GM12878 (cell line): ENCODE data around the gene SVIL.

Source experiments
- BACH1 ChIP-seq: fragments of 450-650 bp; IDR thresholded peaks from 2 replicates; pipeline ENCODE4 v1.6.1; 2017; ENCODE audit warnings: mild to moderate bottlenecking, borderline replicate concordance
- ESRRA ChIP-seq: IDR thresholded peaks from 2 replicates; pipeline ENCODE4 v1.6.1; 2012; ENCODE audit warnings: mild to moderate bottlenecking, low read length, improper control_type of control experiment
- EZH2 ChIP-seq: IDR thresholded peaks from 2 replicates; pipeline ENCODE4 v1.6.1; 2012; ENCODE audit warnings: low read depth, mild to moderate bottlenecking, control low read depth, inconsistent platforms, low read length, borderline replicate concordance; ENCODE audit not compliant: control insufficient read depth
- MYC ChIP-seq: IDR thresholded peaks from 2 replicates; pipeline ENCODE4 v1.6.1; 2011; ENCODE audit warnings: mild to moderate bottlenecking, low read length, moderate library complexity, inconsistent platforms; ENCODE audit not compliant: insufficient read depth, insufficient replicate concordance, insufficient read length, severe bottlenecking
- NFYB ChIP-seq: IDR thresholded peaks from 2 replicates; pipeline ENCODE4 v1.6.1; 2011; ENCODE audit warnings: low read depth, mild to moderate bottlenecking, low read length, improper control_type of control experiment, moderate library complexity; ENCODE audit not compliant: insufficient read depth
- NR2C1 ChIP-seq: fragments of 450-650 bp; IDR thresholded peaks from 2 replicates; pipeline ENCODE4 v1.6.1; 2017; ENCODE audit warnings: antibody characterized with exemption, mild to moderate bottlenecking, moderate library complexity
- TF ChIP-seq, protein P1 (sequence below): IDR thresholded peaks from 2 replicates; pipeline ENCODE4 v1.6.1; 2012; ENCODE audit warnings: improper control_type of control experiment, low read depth, low read length; ENCODE audit not compliant: insufficient replicate concordance
- TF ChIP-seq, protein P2 (sequence below), 3 experiments: IDR thresholded peaks in 2 of 3; conservative IDR thresholded peaks in 1 of 3; 2 replicates each; pipeline ENCODE4 v1.5.1; 2011; ENCODE audit warnings: low read depth in 3 of 3, low read length in 3 of 3, mild to moderate bottlenecking in 3 of 3, control low read depth in 2 of 3, moderate library complexity in 2 of 3, inconsistent platforms in 1 of 3, mixed read lengths in 1 of 3; ENCODE audit not compliant: control insufficient read depth in 2 of 3, insufficient read depth in 1 of 3; ENCODE audit errors: extremely low read depth in 1 of 3

DNA sequence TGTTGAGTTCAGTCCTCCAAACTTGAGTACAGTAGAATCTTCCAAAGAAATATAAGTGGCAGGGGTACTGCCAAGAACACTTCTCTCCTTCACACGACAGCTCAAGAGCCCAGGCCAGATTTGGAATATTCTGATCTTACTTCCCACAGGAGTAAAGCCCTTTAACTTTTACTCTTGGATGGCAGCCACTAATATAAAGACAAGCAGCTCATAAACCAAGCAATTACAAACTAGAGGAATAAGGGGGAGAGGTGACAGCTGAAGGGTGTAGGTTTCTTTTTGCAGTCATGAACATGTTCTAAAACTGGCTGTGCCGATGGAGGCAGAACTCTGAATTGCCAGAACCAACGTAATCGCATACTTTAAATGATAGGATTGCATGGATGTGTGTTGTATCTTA, 74.8 kb downstream of the SVIL start:
- TF ChIP-seq, protein P1, sequence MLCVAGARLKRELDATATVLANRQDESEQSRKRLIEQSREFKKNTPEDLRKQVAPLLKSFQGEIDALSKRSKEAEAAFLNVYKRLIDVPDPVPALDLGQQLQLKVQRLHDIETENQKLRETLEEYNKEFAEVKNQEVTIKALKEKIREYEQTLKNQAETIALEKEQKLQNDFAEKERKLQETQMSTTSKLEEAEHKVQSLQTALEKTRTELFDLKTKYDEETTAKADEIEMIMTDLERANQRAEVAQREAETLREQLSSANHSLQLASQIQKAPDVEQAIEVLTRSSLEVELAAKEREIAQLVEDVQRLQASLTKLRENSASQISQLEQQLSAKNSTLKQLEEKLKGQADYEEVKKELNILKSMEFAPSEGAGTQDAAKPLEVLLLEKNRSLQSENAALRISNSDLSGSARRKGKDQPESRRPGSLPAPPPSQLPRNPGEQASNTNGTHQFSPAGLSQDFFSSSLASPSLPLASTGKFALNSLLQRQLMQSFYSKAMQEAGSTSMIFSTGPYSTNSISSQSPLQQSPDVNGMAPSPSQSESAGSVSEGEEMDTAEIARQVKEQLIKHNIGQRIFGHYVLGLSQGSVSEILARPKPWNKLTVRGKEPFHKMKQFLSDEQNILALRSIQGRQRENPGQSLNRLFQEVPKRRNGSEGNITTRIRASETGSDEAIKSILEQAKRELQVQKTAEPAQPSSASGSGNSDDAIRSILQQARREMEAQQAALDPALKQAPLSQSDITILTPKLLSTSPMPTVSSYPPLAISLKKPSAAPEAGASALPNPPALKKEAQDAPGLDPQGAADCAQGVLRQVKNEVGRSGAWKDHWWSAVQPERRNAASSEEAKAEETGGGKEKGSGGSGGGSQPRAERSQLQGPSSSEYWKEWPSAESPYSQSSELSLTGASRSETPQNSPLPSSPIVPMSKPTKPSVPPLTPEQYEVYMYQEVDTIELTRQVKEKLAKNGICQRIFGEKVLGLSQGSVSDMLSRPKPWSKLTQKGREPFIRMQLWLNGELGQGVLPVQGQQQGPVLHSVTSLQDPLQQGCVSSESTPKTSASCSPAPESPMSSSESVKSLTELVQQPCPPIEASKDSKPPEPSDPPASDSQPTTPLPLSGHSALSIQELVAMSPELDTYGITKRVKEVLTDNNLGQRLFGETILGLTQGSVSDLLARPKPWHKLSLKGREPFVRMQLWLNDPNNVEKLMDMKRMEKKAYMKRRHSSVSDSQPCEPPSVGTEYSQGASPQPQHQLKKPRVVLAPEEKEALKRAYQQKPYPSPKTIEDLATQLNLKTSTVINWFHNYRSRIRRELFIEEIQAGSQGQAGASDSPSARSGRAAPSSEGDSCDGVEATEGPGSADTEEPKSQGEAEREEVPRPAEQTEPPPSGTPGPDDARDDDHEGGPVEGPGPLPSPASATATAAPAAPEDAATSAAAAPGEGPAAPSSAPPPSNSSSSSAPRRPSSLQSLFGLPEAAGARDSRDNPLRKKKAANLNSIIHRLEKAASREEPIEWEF: no peak
- TF ChIP-seq EZH2 (no peak), NFYB (no peak), MYC (no peak), ESRRA (no peak), BACH1 (no peak), NR2C1 (no peak)
- TF ChIP-seq, protein P2, sequence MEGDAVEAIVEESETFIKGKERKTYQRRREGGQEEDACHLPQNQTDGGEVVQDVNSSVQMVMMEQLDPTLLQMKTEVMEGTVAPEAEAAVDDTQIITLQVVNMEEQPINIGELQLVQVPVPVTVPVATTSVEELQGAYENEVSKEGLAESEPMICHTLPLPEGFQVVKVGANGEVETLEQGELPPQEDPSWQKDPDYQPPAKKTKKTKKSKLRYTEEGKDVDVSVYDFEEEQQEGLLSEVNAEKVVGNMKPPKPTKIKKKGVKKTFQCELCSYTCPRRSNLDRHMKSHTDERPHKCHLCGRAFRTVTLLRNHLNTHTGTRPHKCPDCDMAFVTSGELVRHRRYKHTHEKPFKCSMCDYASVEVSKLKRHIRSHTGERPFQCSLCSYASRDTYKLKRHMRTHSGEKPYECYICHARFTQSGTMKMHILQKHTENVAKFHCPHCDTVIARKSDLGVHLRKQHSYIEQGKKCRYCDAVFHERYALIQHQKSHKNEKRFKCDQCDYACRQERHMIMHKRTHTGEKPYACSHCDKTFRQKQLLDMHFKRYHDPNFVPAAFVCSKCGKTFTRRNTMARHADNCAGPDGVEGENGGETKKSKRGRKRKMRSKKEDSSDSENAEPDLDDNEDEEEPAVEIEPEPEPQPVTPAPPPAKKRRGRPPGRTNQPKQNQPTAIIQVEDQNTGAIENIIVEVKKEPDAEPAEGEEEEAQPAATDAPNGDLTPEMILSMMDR (IDR thresholded peaks at IDR 0.05 in 2 of 3, conservative IDR thresholded peaks at IDR 0.05 in 1 of 3; ENCODE audit: control insufficient read depth in 2 of 3, extremely low read depth in 1 of 3, insufficient read depth in 1 of 3, low read depth in 3 of 3, low read length in 3 of 3): no peak
